Endodermal cell (in vitro differentiated cells): ENCODE data around the gene MTA3. TPM values are rescaled to one million over a fixed set of nuclear protein-coding genes. Genes with fewer than 3 reads are reported as not detected.
A peak's percentile ranks its signal among the peaks of the same experiment; 100 is the strongest.

Experiments used
- DNase-seq: peaks from one replicate; pipeline ENCODE4 v3.0.0-alpha.2; 2017
- H3K27ac ChIP-seq: 2 replicates; pipeline ENCODE4 v1.5.1; 2013; ENCODE audit warnings: mild to moderate bottlenecking, low read depth, low read length, moderate library complexity
- H3K27me3 ChIP-seq: 2 replicates; pipeline ENCODE4 v1.6.1; 2013; ENCODE audit warnings: mild to moderate bottlenecking, low read length, moderate library complexity; ENCODE audit not compliant: insufficient read depth, control insufficient read depth, poor library complexity, severe bottlenecking
- H3K36me3 ChIP-seq: 2 replicates; pipeline ENCODE4 v1.7.0; 2013; ENCODE audit warnings: mild to moderate bottlenecking, low read length, moderate library complexity; ENCODE audit not compliant: control insufficient read depth, insufficient read depth
- H3K4me1 ChIP-seq: one replicate; pipeline ENCODE4 v1.7.0; 2013; ENCODE audit warnings: low read length; ENCODE audit not compliant: control insufficient read depth, insufficient read depth
- H3K4me3 ChIP-seq: 2 replicates; pipeline ENCODE4 v1.5.1; 2013; ENCODE audit warnings: mild to moderate bottlenecking, low read length, moderate library complexity
- H3K9ac ChIP-seq: 2 replicates; pipeline ENCODE4 v1.6.1; 2013; ENCODE audit warnings: mild to moderate bottlenecking, low read length, moderate library complexity; ENCODE audit not compliant: poor library complexity, severe bottlenecking; ENCODE audit errors: extremely low read depth
- H3K9me3 ChIP-seq: 2 replicates; pipeline ENCODE4 v1.6.1; 2013; ENCODE audit warnings: mild to moderate bottlenecking, low read length, moderate library complexity; ENCODE audit not compliant: control insufficient read depth
- H3K27ac Mint-ChIP-seq: 2 replicates; pipeline ENCODE4 v1.8.0; 2020; ENCODE audit warnings: mixed read lengths
- H3K27me3 Mint-ChIP-seq: 2 replicates; pipeline ENCODE4 v1.8.0; 2021; ENCODE audit warnings: mild to moderate bottlenecking, mixed read lengths; ENCODE audit not compliant: insufficient read depth
- H3K36me3 Mint-ChIP-seq: 2 replicates; pipeline ENCODE4 v1.8.0; 2020; ENCODE audit warnings: low read depth, mixed read lengths
- H3K4me1 Mint-ChIP-seq: 2 replicates; pipeline ENCODE4 v1.8.0; 2020; ENCODE audit warnings: mixed read lengths
- H3K4me3 Mint-ChIP-seq: 2 replicates; pipeline ENCODE4 v1.8.0; 2020; ENCODE audit warnings: mild to moderate bottlenecking, moderate library complexity, mixed read lengths
- H3K9me3 Mint-ChIP-seq: 2 replicates; pipeline ENCODE4 v1.8.0; 2020; ENCODE audit warnings: mild to moderate bottlenecking, mixed read lengths
- CTCF ChIP-seq: fragments of 200-600 bp; sonication (generic); conservative IDR thresholded peaks from 2 replicates; pipeline ENCODE4 v1.5.0; 2021; ENCODE audit warnings: antibody characterized with exemption, mild to moderate bottlenecking
- WGBS, 2 experiments: methylation state at CpG; one replicate each; pipeline versions ENCODE4 v1.1.5 to v1.1.7; 2013; ENCODE audit warnings: missing lambda C conversion rate in 2 of 2, mixed read lengths in 1 of 2; ENCODE audit not compliant: insufficient coverage in 1 of 2, insufficient read length in 1 of 2; 5-methylcytosine and 5-hydroxymethylcytosine counted together
- total RNA-seq, 2 donors: library from RNA; stranded (reverse); fragmentation: NEBNext Ultra II Directional in 1 of 2; extraction: Animal tissue kit (Norgen Biotek cat#: 25700) in 1 of 2; gene quantifications; 2 replicates in 1 of 2; 3 replicates in 1 of 2; pipeline ENCODE4 v1.2.1, GENCODE V29; 2021

Gene MTA3
- total RNA-seq, 2 donors from 2014 or later: 138 to 154 TPM

GRCh38 chr2:42636934-42637333, 68.5 kb downstream of the MTA3 start:
- Histone ChIP-seq H3K27me3 (no peaks in the 10 kb centered on the region), H3K27ac (no peak overlapping the region), H3K4me1 (no peaks in the 10 kb centered on the region), H3K9me3 (no peaks in the 10 kb centered on the region), H3K4me3 (no peak overlapping the region), H3K9ac (no peak overlapping the region), H3K36me3 (peaks cover 27% of the 10 kb centered on the region)
- 90 to 96% methylated on average over 5 to 6 of the region's 6 CpGs for WGBS, 2 experiments
- no peak for TF ChIP-seq CTCF
- Mint-ChIP-seq H3K4me1 (peaks cover 11% of the 10 kb centered on the region), H3K4me3 (no peak overlapping the region), H3K27ac (no peak overlapping the region), H3K36me3 (peaks cover 28% of the 10 kb centered on the region), H3K9me3 (no peaks in the 10 kb centered on the region), H3K27me3 (no peaks in the 10 kb centered on the region)
- DNase-seq: no peak

GRCh38 chr2:42638080-42638784, 69.8 kb downstream of the MTA3 start:
- Histone ChIP-seq H3K9me3 (no peaks in the 10 kb centered on the region), H3K27ac (no peak overlapping the region), H3K4me3 (no peak overlapping the region), H3K9ac (no peak overlapping the region), H3K4me1 (no peaks in the 10 kb centered on the region), H3K27me3 (no peaks in the 10 kb centered on the region), H3K36me3 (peaks cover 38% of the 10 kb centered on the region)
- DNase-seq: peak; percentile 53
- WGBS, 2 experiments: 67 to 78% methylated on average over 5 to 7 of the region's 7 CpGs
- no peaks in the 10 kb centered on the region for H3K27me3 Mint-ChIP-seq
- H3K4me3 Mint-ChIP-seq: no peak overlapping the region
- no peaks in the 10 kb centered on the region for H3K9me3 Mint-ChIP-seq
- peaks cover 11% of the 10 kb centered on the region for H3K4me1 Mint-ChIP-seq
- peaks cover 34% of the 10 kb centered on the region for H3K36me3 Mint-ChIP-seq
- TF ChIP-seq CTCF: no peak
- H3K27ac Mint-ChIP-seq: peak overlapping the region; percentile 30

- H3K9me3 ChIP-seq: peaks cover 9% of the 10 kb centered on the region
- H3K27ac ChIP-seq: no peak overlapping the region
- H3K9ac ChIP-seq: no peak overlapping the region
- WGBS, 2 experiments: 92% methylated on average over 5 of the region's 5 CpGs; no CpG with 5 or more reads in 1 of the 2 experiments
- H3K4me3 Mint-ChIP-seq: no peak overlapping the region
- H3K27me3 ChIP-seq: no peaks in the 10 kb centered on the region
- peaks cover 39% of the 10 kb centered on the region for H3K36me3 Mint-ChIP-seq
- no peaks in the 10 kb centered on the region for H3K4me1 ChIP-seq
- peaks cover 11% of the 10 kb centered on the region for H3K4me1 Mint-ChIP-seq
- H3K27me3 Mint-ChIP-seq: no peaks in the 10 kb centered on the region
- TF ChIP-seq CTCF: no peak
- H3K27ac Mint-ChIP-seq: peak overlapping the region; percentile 60
- peaks cover 51% of the 10 kb centered on the region for H3K36me3 ChIP-seq
- no peak for DNase-seq
- no peaks in the 10 kb centered on the region for H3K9me3 Mint-ChIP-seq
- no peak overlapping the region for H3K4me3 ChIP-seq
These were observed 71.1 kb downstream of the MTA3 start for GRCh38 chr2:42639340-42640077.
